ENCODE results near the gene AUTS2.

AUTS2 gene

DNA sequence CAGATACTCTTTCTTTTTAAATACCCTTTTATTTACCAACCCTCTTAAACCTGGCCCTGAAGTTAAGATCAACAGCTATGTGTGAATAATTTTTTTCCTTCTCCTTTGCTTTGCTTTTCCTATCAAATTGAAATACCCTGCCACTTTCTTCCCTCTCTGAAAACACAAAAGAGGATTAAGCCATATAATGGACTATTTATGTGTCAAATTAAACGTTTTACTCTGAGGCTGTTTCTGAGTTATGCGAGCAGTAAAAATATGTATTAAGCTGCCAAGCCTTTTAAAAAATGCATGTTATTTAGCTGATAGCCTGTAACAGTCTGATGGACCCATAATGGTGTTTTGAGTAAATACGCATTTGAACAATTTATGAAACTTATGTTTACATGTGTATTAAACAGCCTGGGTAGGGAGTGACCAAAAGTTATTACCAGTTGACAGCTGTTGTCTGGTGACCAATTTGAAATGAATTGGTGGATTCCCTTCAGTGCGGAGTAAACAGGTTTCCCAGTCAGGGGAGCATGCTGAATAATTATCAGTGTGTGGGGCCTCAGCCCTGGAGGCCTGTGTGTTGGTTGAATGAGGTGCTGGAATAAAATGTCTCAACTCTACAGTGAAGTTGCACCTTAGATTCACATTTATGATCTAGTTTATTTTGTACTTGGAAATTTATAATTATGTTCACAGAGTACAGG lies 89.6 kb downstream of the AUTS2 start:
- no peak for DNase-seq (ENCODE audit: low read depth)

DNA sequence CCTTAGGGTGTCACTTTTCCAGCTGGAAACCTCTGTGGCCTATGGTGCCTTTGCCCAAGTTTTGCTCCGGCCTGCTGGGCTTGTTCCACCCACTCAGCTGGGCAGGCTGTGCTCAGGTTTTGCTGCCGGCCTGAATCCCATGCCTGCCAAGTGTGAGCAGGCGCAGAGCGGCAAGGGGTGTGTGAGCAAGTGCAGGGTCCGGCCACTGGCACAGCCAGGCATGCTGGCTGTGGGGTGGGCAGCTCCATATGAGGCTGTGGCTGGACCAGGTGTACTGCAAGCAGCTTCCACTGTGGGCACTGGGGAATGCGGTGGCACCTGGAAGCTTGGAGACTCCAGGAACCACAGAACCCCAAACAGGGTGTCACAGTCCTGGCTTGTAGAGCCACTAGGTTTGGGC lies 92.1 kb downstream of the AUTS2 start:
- DNase-seq (ENCODE audit: low read depth) = no peak

DNA sequence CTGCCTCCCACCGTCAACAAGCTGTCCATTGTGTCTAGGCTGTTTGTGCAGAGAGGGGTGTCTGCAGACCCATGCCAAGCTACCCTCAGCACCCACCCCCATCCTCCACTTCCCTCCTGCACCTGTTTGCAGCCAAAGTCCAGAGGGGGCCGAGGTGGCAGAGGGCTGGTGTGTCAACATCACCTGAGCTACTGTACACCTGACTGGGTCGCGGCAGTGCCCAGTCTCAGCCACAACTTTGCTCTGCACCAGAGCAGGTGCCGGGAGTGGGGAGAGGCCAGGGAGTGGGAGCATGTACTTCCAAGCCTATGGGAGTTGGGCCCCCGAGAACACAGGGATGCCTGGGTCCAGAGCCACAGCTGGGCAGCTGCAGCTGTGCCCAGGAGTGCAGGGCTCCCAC lies 93.1 kb downstream of the AUTS2 start:
- no peak for DNase-seq (ENCODE audit: low read depth)

DNA sequence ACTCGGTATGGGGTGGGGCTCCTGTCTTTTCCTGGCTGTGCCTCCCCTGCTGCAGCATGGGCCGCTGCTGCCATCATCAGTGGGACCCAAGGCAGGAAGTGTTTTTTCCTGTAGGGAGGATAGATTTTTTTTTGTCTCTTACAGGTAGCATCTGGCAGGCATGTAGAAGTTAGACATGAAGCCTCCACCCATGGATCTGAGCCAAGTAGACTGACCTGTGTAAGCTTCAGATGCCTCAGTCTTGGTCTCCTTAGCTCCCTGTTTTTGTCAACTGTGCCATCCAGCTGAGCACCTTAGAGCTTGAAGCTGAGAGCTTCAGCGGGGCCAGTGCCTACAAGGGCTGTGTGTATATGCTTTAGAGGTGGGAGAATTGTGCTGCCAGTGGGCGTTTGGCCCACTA lies 93.5 kb downstream of the AUTS2 start:
- DNase-seq (ENCODE audit: low read depth) = no peak

DNA sequence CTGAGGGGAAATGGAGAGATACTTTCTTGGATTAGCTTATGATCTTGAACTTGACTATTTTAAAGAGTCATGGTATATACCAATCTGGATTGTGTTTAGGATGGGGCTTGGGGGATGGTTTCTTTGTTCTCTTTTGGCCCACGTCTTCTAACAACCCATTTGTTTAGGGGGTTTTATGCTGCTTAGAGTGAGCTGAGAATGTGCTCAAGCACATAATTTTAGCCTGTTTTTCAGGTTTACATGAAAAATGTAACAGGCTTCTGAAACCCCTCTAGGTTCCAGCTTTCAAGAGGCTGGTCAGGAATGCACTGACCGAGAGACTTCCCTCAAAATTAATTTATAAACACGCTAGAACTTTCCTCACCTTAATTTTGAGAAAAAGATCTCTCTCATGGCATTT lies 94.3 kb downstream of the AUTS2 start:
- DNase-seq (ENCODE audit: low read depth) = no peak

DNA sequence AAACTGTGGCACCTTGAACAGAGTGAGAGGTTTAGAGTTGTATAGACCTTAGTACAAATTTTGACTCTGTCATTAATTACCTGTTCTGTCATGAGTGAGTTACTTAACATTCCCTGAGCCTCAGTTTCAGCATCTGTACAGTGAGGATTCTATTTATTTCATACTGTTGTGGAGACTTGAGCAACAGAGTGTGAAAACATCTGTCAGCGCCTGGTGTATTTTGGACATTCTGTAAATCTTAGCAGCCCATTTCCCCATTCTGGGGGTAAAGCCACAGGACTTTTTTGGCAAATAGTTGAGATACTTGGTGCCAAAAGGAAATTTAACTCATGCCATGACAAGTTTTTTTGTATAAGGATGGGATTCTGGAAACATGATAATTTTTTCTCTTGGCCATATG lies 94.8 kb downstream of the AUTS2 start:
- DNase-seq (ENCODE audit: low read depth) = no peak

DNA sequence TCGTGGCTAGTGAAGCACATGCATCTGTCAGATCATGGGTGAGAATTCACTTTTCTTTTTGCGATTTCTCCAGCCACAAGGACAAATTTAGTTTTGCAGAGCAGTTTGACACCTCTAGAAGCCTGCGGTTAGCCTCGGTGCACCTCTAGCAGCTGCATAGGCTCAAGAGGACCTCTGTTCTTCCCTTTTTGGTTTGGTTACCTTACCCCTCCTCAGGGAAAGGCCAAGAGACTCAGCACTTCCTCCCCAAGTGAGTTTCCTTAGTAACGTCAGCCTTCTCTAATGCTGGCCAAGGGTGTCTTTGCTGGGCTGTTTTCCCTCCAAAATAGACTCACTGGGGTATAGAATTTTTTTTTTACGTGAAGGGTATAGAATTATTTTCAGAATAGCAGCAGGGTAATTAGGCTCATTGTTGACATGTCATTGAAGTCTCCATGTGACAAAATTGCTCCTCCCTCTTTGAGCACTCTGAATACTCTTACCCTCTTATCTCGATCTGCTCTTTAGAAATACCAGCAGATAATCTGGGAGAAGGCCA lies 97.8 kb downstream of the AUTS2 start:
- DNase-seq (ENCODE audit: low read depth) = no peak

DNA sequence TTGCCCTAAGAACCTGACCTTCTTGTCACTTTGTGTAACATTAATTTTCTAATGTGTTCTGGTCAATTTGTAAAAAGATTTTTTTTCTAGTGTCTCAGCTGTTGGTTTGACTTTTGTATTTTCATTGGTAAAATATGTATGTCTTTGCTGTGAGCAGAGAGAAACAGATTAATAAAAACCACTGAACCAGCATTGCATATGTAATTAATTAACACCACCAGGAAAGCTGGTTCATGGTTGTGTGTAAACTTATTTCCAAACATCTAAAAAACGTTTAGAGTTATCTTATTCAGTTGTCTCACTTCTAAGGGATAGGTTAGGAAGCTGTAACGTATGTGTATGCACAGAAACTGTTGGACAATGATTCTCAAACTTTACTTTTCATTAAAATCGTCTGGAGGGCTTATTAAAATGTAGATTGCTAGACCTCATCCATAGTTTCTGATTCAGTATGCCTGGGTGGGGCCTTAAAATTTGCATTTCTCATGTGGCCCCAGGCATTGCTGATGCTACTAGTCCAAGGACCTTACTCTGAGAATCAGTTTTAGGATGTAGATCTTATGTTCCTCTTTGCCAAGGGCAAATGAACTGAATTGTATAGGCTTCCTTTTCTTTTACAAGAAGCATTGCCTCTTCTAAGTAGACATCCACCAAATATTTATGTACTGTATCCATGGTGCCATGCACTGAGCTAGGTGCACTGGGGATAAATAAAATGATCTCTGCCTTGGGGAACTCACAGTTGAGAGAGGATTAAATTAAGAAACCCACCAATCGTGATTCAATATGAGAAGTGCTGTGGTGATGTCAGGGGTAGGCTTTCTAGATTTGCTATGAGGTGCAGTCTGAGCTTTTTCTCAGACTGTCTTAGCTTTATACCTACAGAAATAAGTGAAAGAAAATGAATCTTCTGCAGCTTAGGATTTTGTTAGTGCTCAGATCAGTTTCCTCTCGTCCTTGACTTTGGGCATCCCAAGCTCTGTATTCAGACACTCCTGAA lies 98.7 kb downstream of the AUTS2 start:
- DNase-seq (ENCODE audit: low read depth) = no peak

DNA sequence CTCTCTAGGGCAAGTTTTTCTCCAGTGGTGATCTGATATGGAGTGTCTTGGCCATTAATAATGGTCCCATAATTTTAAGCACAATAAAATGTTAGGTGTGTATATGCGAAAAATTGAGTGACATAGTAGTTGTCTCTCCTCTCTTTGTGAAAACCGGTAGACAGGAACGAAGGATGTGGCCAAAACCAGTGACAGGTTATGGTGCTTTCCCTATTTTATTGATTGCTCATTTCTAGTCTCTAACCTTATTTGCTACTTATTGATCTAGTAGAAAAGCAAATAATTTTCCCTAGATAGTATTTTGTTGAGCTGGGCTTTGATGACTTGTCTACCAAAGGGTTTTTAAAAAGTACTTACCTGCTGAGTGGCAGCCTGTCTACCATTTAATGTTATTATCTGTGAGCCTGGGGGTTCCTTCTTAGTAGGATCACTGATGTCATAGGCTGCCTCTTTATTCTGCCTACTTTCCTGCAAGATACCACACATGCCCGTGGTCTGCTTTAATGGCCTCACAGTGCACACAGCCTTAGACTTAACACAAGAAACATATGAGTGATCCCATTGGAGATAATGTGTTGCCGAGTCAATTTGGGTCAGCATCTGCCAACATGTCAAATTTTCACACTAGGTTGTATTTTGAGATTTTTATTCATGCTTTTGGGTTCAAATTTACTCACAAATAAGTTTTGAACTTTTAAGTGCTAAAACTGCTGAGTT lies 100.0 kb downstream of the AUTS2 start:
- no peak for DNase-seq (ENCODE audit: low read depth)

DNA sequence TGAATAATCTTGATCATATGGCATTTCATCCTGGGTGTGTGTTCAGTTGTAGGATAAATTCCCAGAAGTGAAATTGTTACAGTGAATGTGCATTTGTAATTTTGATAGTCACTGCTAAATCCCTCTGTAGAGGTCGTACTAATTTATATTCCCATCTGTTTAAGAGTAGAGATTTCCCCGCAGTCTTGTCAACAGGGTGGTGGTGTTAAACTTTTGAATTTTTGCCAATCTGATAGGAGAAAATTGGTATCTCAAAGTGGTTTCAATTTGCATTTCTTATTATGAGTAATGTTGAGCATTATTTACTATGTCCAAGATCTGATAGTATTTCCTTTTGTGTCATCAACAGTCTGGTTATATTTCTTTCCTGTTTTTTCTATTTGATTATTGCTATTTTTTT lies 101.7 kb downstream of the AUTS2 start:
- DNase-seq (ENCODE audit: low read depth) = no peak

DNA sequence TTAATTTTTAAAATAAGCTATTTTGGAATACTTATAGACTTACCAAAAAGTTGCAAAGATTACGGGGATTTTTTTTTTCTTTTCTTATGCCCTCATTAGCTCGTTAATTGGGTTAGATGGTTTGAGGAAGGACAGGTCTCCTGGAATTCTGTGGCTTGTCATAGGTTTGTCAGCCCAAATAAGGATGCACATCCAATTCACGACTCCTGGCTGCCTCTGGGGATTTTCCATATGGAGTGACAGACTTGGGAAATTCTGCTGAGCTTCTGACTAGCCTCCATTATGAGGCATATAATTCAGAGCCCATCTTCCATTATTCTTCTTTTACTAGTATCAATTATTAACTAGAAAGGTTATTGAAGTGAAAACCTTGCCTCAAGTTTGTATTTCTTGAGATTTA lies 102.1 kb downstream of the AUTS2 start:
- no peak for DNase-seq (ENCODE audit: low read depth)

DNA sequence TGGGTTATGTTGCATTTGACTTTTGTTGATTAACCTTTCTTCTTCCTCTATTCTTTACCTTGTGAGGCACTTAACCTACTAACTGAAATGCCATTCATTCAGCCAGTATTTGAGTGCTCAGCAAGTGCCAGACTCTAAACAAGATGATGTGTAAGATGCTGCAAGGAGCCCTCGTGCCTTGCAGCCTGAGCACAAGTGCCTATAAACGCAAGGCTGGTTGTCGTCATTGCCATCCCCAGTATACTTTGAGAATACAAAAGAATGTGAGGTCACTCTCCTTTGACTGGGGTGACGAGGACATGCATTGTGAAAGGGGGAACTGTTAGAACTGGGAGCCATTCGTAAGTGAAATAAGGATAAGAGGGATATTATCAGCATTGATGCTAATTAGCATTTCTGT lies 103.0 kb downstream of the AUTS2 start:
- no peak for DNase-seq (ENCODE audit: low read depth)

DNA sequence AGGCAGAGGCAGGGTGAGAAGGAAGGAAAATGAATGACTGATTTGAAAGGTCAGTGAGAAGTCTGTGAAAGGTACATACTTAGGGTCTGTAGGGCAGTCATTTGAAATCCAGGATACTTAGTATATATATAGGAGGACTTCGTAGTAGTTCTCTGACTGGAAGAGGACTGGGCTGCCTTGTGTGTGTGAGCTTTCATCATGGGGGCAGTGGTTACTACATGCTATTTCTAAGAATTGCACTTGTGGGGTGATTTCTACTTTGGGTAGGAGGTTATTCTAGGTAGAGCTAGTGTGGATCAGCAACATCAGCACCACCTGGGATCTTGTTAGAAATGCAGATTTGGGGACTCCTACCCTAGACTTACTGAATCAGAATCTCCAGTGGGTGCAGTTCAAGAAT lies 104.1 kb downstream of the AUTS2 start:
- no peak for DNase-seq (ENCODE audit: low read depth)

DNA sequence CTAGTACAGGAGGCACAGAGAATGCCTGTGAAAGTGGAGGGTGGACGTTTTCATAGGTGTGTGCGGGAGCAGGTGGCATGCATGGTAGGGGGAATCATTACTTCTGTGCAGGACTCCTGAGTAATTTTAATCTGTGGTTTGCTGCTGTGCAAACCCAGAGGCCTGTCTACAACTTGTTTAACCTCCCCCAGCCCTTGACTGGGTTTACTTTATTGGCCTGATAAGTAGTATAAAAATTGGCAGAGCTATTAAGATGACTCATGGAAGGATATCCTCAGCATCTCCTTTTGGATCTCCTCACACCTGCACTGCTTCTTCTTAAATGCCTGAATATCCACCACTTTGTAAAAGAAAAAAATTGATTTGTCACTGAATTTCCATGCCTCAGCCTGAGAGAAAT lies 104.8 kb downstream of the AUTS2 start:
- no peak for DNase-seq (ENCODE audit: low read depth)

DNA sequence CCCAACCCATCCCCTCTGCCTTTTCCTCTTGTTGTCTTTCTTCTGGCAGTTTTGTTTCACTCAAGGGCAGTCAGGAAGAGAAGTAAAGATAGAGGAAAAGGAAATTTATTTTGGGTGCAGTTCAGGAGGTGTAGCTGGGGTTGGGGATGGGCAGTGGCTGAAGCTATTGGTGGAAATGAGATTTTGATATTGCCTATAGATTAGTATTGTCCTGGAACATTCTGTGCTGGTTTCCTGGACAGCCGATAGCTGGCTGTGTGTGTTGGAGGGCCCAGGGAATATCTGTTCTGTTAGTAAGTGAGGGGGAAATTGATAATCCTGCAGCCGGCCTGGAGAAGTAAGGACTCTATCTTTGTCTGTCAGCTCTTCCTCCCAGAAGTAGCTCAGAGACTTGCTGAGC lies 107.8 kb downstream of the AUTS2 start:
- no peak for DNase-seq (ENCODE audit: low read depth)

DNA sequence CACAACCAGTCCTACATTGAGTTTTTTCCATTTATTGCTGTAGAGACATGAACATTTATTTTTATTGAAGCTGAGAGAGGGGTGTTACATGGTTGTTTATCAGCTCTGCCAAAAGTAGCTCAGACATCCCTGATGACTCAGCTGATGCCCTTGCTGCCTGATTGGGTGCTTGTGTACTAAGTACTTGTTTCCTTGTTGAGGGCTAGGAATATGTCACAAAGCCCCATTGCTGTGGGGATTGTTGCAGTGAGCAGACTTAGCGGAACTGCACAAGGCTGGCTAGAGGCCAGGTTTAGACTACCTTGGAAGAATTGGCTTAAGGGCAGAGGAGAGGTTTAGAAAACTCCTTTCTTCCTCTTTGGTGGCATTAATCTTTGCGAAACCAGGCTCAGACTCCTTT lies 110.6 kb downstream of the AUTS2 start:
- DNase-seq (ENCODE audit: low read depth) = peak; percentile 4

DNA sequence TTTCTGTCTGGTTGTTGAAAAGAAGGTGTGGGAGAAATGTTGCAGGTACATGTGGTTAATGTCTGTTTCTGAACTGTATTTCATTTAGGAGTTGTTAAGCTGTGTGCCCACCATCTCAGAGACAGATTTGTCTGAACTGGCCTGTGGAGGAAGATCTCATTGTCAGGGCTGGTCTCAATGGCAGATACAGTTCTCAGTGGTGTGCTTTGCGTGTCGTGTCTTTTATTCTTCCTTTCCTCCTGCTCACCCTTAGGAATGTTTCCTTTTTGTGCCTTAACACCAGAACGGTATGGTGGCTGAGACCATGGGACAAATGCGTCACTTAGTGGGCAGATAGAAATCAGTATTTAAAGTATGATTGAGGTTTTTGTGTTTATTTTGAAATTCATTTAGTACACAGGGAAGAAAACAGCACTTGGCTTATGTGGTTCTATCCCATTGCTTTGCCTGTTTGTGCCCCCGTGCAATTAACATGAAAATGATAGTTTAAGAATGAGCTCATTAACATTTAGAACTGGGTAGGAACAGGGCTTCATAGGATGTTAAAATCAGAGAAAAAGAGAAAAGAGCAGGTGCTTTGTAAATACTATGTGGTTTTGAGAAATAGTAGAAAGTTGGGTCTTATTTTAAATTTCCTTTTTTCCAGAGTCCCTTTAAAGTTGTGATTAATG lies 112.6 kb downstream of the AUTS2 start:
- no peak for DNase-seq (ENCODE audit: low read depth)

DNA sequence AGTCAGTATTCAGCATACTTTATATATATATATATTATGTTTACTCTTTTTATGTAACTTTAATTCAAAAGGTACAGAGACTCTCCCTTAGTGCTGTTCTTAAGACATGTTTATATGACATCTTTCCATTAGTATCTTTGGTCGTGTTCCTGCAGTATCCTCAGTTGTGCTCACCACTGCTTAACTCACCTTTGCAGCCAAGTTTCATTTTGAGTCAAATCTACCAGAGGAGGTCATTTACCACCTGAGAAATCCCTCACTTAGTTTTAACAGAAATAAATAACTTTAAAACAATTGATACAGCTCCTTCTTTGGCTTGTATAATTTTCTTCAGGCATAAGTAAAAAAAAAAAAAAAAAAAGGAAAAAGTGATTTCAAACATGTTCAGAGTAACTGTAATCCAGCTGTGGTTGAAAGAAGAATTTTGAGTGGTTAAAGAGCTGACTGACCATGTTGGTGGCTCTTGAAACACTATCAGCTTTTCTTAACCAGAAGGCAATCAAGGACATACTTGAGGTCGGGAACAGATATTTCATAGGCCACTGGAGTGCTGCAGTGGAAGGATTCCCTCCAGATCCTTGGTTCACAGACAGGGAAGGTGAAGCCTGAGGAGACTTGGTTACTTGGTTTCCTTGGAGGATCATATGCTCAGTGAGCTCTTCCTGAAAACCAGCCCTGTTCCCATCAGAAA lies 116.8 kb downstream of the AUTS2 start:
- DNase-seq (ENCODE audit: low read depth) = no peak

DNA sequence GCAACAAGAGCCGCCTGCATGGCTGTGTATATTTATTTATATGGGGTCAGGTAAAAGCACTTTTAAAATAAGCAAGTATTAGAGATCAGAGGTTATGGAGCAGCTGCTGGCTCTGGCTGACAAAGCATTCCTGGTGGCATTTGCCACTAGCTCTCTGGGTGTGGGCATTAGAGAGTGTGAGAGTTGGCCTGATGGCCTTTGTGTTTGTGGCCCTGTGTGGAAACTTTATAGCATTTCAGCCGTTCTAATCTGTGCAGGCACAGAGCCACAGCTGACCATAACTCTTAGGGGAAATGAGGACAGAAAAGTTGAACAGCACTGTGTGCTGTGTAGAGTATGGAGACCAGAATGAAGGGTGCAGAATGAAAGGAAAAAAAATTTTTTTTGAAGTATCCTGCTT lies 118.9 kb downstream of the AUTS2 start:
- no peak for DNase-seq (ENCODE audit: low read depth)

DNA sequence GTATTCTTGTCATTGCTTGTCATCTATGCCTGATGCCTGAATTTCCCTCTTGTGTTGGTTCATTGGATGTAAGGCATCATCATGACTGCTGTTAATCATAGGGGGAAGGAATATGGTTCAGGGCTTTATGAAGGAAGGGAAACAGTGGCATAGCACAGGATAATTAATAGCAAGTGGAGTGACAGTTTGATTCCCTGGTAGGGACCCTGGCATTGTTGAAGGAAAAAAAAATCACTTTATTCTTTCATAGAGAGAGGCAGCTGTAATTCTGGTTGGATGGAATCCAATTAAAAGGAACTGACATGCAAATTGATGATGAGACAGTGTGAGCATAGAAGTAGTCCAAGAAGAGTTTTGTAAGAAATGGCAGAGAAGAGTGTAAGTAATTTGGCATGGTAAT lies 121.4 kb downstream of the AUTS2 start:
- no peak for DNase-seq (ENCODE audit: low read depth)

DNA sequence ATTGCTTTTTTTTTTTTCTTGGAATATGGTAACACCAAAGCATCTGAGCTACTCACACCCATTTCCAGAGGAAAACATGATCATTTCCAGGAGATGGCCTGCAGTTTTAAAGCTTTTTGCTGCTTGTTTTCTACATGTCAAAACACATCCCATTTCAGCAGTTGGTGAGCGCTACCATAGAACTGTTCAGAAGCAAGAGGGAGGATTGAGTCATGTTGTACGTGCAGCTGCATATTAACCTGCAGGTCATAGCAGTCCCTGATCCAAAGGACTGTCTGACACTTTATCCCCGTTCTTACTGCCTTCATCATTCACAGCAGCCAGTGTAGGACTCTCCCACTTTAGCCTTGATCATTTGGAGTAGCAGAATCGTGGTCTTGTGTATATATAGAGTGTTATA lies 124.6 kb downstream of the AUTS2 start:
- no peak for DNase-seq (ENCODE audit: low read depth)

Data from GM04504 (cell line).